Endothelial cell of umbilical vein (primary cell): ENCODE results near the gene NRXN3. TPM values are rescaled to one million over a fixed set of nuclear protein-coding genes. Genes with fewer than 3 reads are reported as not detected.

ENCODE experiments used
- BruUV-seq: library from RNA; stranded (reverse); fragments of 400-500 nt; replicated peaks from 2 replicates; lab custom pipeline; 2021; lab: Mats Ljungman, UMichigan
- CTCF ChIA-PET: fragments of 300-600, 350-600 bp; sonication (Branson Sonifier 250); formaldehyde crosslinking; loops from one replicate; lab custom pipeline; 2021; ENCODE audit warnings: antibody characterized with exemption, inconsistent platforms; lab: Charles Lee
- POLR2A ChIA-PET: fragments of 300-600, 350-600 bp; sonication (Branson Sonifier 250); formaldehyde crosslinking; loops from one replicate; lab custom pipeline; 2021; ENCODE audit warnings: antibody characterized with exemption, inconsistent platforms; lab: Charles Lee
- DNase-seq: peaks from one replicate; pipeline ENCODE4 v3.0.0-alpha.2; 2011; ENCODE audit warnings: low read depth, low spot score
- FAIRE-seq: peaks from 2 replicates; lab custom pipeline; 2011; peaks lifted over from hg19 to GRCh38; lab: Jason Lieb, UNC
- H2AFZ ChIP-seq: 2 replicates; pipeline ENCODE4 v1.6.0; 2012; ENCODE audit warnings: low read depth, low read length, control low read depth, inconsistent platforms
- H3K27ac ChIP-seq: 2 replicates; pipeline ENCODE4 v1.5.1; 2011; ENCODE audit warnings: low read depth, mild to moderate bottlenecking, control low read depth, low read length, moderate library complexity; ENCODE audit not compliant: insufficient read depth
- H3K27me3 ChIP-seq, 2 experiments: 2 replicates each; pipeline versions ENCODE4 v1.6.0 to v1.6.1; 2011; ENCODE audit warnings: low read length in 2 of 2, mixed read lengths in 1 of 2; ENCODE audit not compliant: control insufficient read depth in 2 of 2, insufficient read depth in 2 of 2
- H3K36me3 ChIP-seq, 2 experiments: 2 replicates in 1 of 2; 3 replicates in 1 of 2; pipeline ENCODE4 v1.5.1; 2011; ENCODE audit warnings: low read length in 2 of 2, mild to moderate bottlenecking in 1 of 2, moderate library complexity in 1 of 2; ENCODE audit not compliant: control insufficient read depth in 2 of 2, insufficient read depth in 2 of 2; ENCODE audit errors: extremely low read depth in 1 of 2
- H3K4me1 ChIP-seq: 3 replicates; pipeline ENCODE4 v1.5.1; 2011; ENCODE audit warnings: mild to moderate bottlenecking, low read length; ENCODE audit not compliant: control insufficient read depth, insufficient read depth; ENCODE audit errors: extremely low read depth
- H3K4me2 ChIP-seq: 2 replicates; pipeline ENCODE4 v1.6.1; 2011; ENCODE audit warnings: low read length, control low read depth, mixed read lengths; ENCODE audit not compliant: insufficient read depth
- H3K4me3 ChIP-seq, 3 experiments: fragments of 200-600 bp in 1 of 3; sonication (generic), shearing (Covaris generic) in 1 of 3; replicated peaks in 1 of 3; 2 replicates each; pipeline ENCODE4 v1.5.1; 2011 to 2016; ENCODE audit warnings: control low read depth in 3 of 3, low read length in 3 of 3, mild to moderate bottlenecking in 2 of 3, inconsistent platforms in 1 of 3, low read depth in 1 of 3, moderate library complexity in 1 of 3; ENCODE audit not compliant: insufficient read depth in 1 of 3
- H3K79me2 ChIP-seq: 2 replicates; pipeline ENCODE4 v1.6.0; 2012; ENCODE audit warnings: low read length, inconsistent platforms; ENCODE audit not compliant: control insufficient read depth, insufficient read depth
- H3K9ac ChIP-seq: replicated peaks from 2 replicates; pipeline ENCODE3; 2011; ENCODE audit warnings: low read length, control low read depth; ENCODE audit not compliant: insufficient read depth; ENCODE audit errors: extremely low read depth
- H3K9me1 ChIP-seq: replicated peaks from 3 replicates; pipeline ENCODE4 v1.6.0; 2011; ENCODE audit warnings: mild to moderate bottlenecking, low read length; ENCODE audit not compliant: control insufficient read depth, insufficient read depth; ENCODE audit errors: extremely low read depth
- H3K9me3 ChIP-seq: replicated peaks from 2 replicates; pipeline ENCODE4 v1.5.1; 2012; ENCODE audit warnings: low read length, inconsistent platforms; ENCODE audit not compliant: control insufficient read depth, insufficient read depth
- H4K20me1 ChIP-seq: replicated peaks from 2 replicates; pipeline ENCODE3; 2011; ENCODE audit warnings: mild to moderate bottlenecking, low read length; ENCODE audit not compliant: control insufficient read depth, insufficient read depth; ENCODE audit errors: extremely low read depth
- GATA2 ChIP-seq: IDR thresholded peaks from 2 replicates; pipeline ENCODE4 v1.7.0; 2011; ENCODE audit warnings: low read depth, mild to moderate bottlenecking, moderate library complexity, mixed read lengths, low read length; ENCODE audit not compliant: insufficient read length, insufficient read depth
- JUN ChIP-seq: IDR thresholded peaks from 2 replicates; pipeline ENCODE4 v1.6.1; 2011; ENCODE audit warnings: borderline replicate concordance, low read depth; ENCODE audit not compliant: insufficient read length, insufficient read depth
- POLR2A ChIP-seq: IDR thresholded peaks from 2 replicates; pipeline ENCODE4 v1.6.1; 2012; ENCODE audit warnings: low read depth, mild to moderate bottlenecking, control low read depth, low read length
- dilution Hi-C: fragments of 300-500 bp; cut with MboI; formaldehyde crosslinking; loops from one replicate; pipeline ENCODE4 v1.15.0; 2019; ENCODE audit warnings: low sequenced_read_pairs; ENCODE audit not compliant: extremely low pct_ligation_motif_present
- intact Hi-C: fragments of 100-400 bp; cut with micrococcal nuclease; formaldehyde crosslinking; loops from one replicate; pipeline ENCODE4 v1.10.0; 2022
- polyA plus RNA-seq, 4 experiments: library from polyadenylated mRNA; depleted of rRNA in 3 of 4; stranded (reverse) in 3 of 4; unstranded in 1 of 4; fragments of >200 nt; gene quantifications; 2 replicates each; pipeline versions ENCODE4 v1.2.1 to v1.2.3, GENCODE V29; 2011 to 2012; ENCODE audit warnings: missing spikeins in 1 of 4
- total RNA-seq: library from RNA; stranded (reverse); gene quantifications from 2 replicates; pipeline ENCODE4 v1.2.3, GENCODE V29; 2021
- TF ChIP-seq, protein P1 (sequence below): IDR thresholded peaks from 2 replicates; pipeline ENCODE4 v1.6.1; 2011; ENCODE audit not compliant: insufficient read depth, insufficient read length
- TF ChIP-seq, protein P2 (sequence below), 2 donors: IDR thresholded peaks; 1 replicate in 1 of 2; 2 replicates in 1 of 2; pipeline ENCODE4 v1.5.1; 2011; ENCODE audit warnings: low read length in 2 of 2, mild to moderate bottlenecking in 2 of 2, moderate library complexity in 2 of 2, control low read depth in 1 of 2, inconsistent platforms in 1 of 2, low read depth in 1 of 2; ENCODE audit not compliant: insufficient read depth in 1 of 2; ENCODE audit errors: extremely low read depth in 1 of 2

Gene NRXN3
- total and polyA plus RNA-seq, 2 donors (not counting 3 experiments of a cell fraction or from before 2014, with no cell fraction given), result 0.72 to 4.2 TPM

DNA sequence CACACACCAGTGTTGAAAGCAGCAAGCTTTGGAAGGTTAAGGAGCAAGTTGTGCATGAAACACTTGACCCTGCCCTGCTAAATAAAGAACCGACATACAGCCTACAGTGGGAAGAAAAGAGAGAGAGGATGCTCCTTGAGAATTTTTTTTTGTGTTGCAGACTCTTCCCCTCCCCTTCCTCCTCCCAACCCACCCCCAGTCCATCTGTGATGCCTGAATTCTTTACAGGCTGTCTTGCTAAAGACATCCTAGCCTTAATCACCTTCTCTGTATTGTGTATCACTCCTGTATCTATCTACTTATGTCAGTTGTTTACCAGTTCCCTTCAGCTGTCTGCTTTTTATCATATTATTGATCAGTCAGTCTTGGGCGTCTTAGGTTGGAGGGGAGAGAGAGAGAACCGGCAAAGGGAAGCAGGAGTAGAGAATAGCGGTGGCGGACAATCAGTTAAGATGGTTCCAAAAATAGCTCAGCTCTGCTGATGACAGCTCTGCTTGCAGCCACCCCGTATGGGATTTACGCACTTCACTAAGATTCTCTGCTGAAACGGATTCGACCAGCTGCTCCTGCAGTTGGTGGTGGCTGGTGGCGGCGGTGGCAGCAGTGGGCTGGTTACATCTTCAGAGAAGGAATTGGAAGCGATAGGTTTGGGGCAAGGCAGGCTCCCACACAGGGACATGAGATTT, 664.7 kb downstream of the NRXN3 start:
- H3K4me3 ChIP-seq, result no peak overlapping the region
- H3K27me3 ChIP-seq, result peaks cover 0 to 4% of the 10 kb centered on the region in 2 experiments
- H4K20me1 ChIP-seq, result no peaks in the 10 kb centered on the region
- DNase-seq, result no peak
- TF ChIP-seq, protein P1, sequence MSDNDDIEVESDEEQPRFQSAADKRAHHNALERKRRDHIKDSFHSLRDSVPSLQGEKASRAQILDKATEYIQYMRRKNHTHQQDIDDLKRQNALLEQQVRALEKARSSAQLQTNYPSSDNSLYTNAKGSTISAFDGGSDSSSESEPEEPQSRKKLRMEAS, result no peak
- no peak for TF ChIP-seq POLR2A
- TF ChIP-seq, protein P2, sequence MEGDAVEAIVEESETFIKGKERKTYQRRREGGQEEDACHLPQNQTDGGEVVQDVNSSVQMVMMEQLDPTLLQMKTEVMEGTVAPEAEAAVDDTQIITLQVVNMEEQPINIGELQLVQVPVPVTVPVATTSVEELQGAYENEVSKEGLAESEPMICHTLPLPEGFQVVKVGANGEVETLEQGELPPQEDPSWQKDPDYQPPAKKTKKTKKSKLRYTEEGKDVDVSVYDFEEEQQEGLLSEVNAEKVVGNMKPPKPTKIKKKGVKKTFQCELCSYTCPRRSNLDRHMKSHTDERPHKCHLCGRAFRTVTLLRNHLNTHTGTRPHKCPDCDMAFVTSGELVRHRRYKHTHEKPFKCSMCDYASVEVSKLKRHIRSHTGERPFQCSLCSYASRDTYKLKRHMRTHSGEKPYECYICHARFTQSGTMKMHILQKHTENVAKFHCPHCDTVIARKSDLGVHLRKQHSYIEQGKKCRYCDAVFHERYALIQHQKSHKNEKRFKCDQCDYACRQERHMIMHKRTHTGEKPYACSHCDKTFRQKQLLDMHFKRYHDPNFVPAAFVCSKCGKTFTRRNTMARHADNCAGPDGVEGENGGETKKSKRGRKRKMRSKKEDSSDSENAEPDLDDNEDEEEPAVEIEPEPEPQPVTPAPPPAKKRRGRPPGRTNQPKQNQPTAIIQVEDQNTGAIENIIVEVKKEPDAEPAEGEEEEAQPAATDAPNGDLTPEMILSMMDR (IDR thresholded peaks at IDR 0.05; ENCODE audit: extremely low read depth in 1 of 2, insufficient read depth in 1 of 2, low read depth in 1 of 2, low read length in 2 of 2), result no peak
- no peak for TF ChIP-seq JUN
- TF ChIP-seq GATA2, result no peak
- H3K79me2 ChIP-seq, result no peaks in the 10 kb centered on the region
- intact Hi-C loops, result no loop called here
- H3K27ac ChIP-seq, result no peak overlapping the region
- no peaks in the 10 kb centered on the region for H3K4me1 ChIP-seq
- no peaks in the 10 kb centered on the region for H3K9me3 ChIP-seq
- BruUV-seq, result no TSS peak
- POLR2A ChIA-PET, result no interaction called here
- FAIRE-seq, result no peak
- no peak overlapping the region for H3K4me2 ChIP-seq
- no peaks in the 10 kb centered on the region for H3K9me1 ChIP-seq
- H2AFZ ChIP-seq, result no peak overlapping the region
- no peaks in the 10 kb centered on the region for H3K36me3 ChIP-seq
- dilution Hi-C loops, result no loop called here
- no peak overlapping the region for H3K9ac ChIP-seq
- CTCF ChIA-PET, result interaction anchor here (2.8 kb wide), 1 partner anchor 14 kb away, joined by 9 read pairs; no protein-coding TSS in a partner anchor
